Measurements from ENCODE around the gene CYP3A5.
"Not testable (repeated sequence)": the region's sequence is repeated elsewhere in the genome, so short reads cannot be mapped to it uniquely, and the experiment has no call there.

CYP3A5 gene

DNA sequence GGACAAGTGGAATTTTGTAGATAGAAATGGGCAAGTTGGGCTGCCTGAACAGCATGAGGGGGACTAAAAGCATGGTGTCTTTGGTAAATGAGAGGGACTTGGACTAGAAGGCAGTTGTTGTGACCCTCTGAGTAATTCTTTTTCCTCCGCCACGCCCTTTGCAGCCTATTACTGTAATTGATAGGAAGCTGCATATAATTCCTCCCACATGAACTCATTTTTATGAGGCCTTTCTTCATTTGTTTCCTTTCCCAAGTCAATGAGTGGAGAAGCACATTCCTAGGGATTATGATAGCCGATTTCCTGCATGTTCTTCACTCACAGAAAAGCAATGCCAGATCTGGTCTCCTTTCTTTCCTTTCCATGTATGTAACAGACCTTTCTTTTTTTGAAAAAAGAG is 35.4 kb downstream of the CYP3A5 start:
- no peak for DNase-seq (ENCODE audit: low read depth)
- TF ChIP-seq, protein P1, sequence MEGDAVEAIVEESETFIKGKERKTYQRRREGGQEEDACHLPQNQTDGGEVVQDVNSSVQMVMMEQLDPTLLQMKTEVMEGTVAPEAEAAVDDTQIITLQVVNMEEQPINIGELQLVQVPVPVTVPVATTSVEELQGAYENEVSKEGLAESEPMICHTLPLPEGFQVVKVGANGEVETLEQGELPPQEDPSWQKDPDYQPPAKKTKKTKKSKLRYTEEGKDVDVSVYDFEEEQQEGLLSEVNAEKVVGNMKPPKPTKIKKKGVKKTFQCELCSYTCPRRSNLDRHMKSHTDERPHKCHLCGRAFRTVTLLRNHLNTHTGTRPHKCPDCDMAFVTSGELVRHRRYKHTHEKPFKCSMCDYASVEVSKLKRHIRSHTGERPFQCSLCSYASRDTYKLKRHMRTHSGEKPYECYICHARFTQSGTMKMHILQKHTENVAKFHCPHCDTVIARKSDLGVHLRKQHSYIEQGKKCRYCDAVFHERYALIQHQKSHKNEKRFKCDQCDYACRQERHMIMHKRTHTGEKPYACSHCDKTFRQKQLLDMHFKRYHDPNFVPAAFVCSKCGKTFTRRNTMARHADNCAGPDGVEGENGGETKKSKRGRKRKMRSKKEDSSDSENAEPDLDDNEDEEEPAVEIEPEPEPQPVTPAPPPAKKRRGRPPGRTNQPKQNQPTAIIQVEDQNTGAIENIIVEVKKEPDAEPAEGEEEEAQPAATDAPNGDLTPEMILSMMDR (conservative IDR thresholded peaks at IDR 0.05; ENCODE audit: low read depth, low read length), result no peak
- no peak overlapping the region for H3K4me3 ChIP-seq (ENCODE audit: low read depth, low read length)

DNA sequence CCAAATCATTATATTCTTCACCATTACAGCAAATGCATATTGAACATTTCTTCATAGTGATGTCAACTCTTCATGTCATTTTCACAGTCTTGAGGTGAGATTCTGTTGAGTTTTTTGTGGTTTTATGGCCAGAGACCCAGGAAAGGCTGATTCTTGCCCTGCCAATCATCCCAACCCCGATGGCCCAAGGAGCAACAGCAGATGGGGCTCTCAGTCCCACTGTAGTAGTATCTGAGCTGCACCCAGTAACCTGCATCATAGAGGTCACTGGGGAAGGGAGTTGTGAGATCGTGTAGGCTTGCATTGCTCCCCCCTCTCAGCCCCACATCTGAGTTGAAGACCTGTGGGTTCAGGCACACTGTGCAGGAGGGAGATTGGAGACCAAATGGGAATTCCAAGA is 36.3 kb downstream of the CYP3A5 start:
- TF ChIP-seq, protein P1 (conservative IDR thresholded peaks at IDR 0.05; ENCODE audit: low read depth, low read length), result no peak
- H3K4me3 ChIP-seq (ENCODE audit: low read depth, low read length), result no peak overlapping the region
- DNase-seq (ENCODE audit: low read depth), result no peak

DNA sequence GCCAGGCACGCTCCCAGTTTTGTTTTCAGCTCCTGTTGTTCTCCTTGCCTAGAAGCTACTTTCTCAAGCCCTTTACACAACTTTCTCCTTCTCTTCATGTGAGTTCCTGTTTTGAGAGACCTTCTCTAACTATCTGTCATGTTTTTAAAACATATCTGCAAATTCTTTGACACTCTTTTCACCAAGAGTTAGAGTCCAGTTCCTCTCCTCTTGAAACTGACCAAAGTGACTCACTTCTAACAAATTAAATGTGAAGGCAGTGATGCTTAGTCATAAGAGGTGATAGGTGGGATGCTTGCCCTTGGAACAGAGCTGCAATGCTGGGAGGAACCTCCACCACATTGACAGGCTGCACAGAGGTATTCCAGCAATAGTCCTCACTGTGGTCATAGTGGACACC is 37.8 kb downstream of the CYP3A5 start:
- no peak overlapping the region for H3K4me3 ChIP-seq (ENCODE audit: low read depth, low read length)
- peak; percentile 18 for DNase-seq (ENCODE audit: low read depth)
- TF ChIP-seq, protein P1 (conservative IDR thresholded peaks at IDR 0.05; ENCODE audit: low read depth, low read length), result no peak

DNA sequence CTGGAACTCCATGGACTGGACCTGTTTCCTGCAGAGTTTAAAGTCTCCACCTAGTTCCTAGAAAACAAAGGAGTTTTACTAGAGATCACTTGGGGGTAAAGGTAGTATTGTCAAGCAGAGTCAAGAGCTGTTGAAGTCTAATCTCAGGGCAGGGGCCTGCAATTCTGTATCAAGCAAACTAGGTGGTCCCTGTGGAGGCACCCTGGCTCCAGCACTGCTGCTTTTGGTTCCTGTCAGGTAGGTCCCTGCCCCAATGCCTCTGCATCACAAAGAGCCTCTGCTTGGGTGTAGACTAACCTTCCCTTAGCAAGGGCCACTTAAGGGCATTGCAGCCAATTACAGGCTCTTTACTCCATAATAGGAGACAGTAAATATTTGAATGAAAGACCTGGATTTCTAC is 40.5 kb downstream of the CYP3A5 start:
- H3K4me3 ChIP-seq (ENCODE audit: low read depth, low read length), result no peak overlapping the region
- DNase-seq (ENCODE audit: low read depth), result no peak
- TF ChIP-seq, protein P1 (conservative IDR thresholded peaks at IDR 0.05; ENCODE audit: low read depth, low read length), result no peak

DNA sequence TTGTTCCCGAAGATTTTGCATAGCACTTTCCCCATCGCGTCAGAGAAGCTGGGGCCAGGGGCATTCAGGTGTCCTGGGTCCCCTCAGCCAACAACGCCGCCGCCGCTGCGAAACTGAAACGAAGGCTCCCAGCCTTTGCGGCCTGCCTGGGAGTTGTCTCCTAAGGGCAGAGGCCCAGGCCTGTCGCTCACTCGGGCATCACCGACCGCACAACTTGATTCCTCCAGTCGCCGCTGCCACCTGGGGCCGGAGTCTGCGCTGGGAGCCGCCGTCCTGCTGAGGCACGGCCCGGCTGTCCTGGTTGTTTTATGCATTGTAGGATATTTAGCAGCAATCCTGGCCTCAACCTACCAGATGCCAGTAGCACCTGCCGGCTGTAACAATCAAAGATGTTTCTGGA is 41.1 kb downstream of the CYP3A5 start:
- TF ChIP-seq, protein P1 (conservative IDR thresholded peaks at IDR 0.05; ENCODE audit: low read depth, low read length), result no peak
- no peak for DNase-seq (ENCODE audit: low read depth)
- H3K4me3 ChIP-seq (ENCODE audit: low read depth, low read length), result no peak overlapping the region

DNA sequence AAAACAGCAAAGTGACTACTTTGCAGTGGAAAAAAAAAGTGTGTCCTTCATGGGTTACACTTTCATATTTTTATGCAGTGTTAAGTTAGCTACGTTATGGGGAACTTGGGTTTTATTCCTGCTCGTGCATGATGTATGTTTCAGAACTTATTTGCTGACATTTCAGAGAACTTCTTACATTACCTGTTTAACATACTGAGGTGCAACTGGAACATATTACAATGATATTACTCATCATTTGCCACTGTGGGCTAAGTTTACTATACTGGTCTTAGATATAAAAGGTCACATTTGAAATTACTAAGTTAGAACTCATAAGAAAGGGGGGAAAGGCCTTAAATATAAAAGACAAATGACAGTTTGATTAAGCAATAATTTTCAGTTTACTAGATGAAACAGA is 42.4 kb downstream of the CYP3A5 start:
- not testable (repeated sequence) for DNase-seq (ENCODE audit: low read depth); H3K4me3 ChIP-seq (ENCODE audit: low read depth, low read length)

DNA sequence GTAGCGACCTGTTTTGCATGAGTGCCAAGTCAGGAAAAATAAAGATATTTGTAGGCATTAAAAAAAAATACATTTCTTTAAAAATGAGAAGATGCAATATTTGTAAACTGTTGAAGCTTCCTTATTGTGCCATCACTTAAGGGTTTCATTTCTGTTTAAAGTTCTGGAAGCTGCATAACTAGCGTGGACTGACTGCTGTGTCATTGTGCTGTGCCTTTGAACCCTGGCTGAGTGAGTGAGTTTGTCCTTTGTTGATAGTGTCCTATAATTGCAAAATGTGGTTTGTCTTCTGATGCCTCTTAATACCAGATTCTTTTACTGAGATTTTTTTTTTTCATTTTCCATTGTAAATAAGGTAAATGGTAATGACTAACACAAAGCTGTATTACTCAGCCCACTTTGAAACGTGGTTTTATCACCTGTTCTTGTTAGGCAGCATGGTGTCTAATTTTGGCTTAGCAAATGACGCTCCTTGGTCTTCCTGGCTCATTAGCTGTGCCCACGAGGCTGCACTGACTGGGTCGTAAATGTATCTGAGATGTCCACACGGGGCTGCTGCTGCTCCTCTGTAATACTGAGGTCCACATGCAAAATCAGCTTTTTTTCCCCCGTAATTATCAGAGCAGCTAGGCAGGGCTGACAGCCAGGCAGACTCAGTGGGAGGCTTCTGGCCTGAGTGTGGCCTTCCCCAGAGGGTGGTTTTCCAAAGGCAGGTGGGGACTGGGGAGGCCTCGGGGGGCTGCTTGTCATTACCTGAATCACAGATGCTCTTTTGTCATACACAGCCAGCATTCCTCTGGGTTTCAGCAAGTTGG is 48.3 kb downstream of the CYP3A5 start:
- no peak overlapping the region for H3K4me3 ChIP-seq (ENCODE audit: low read depth, low read length)
- peak; percentile 49 for DNase-seq (ENCODE audit: low read depth)
- TF ChIP-seq, protein P1 (conservative IDR thresholded peaks at IDR 0.05; ENCODE audit: low read depth, low read length), result peak; percentile 46
